Stimulated activated CD8-positive, alpha-beta memory T cell treated with anti-CD3 and anti-CD28 coated beads, Interleukin-4, amount 100 ng/mL, for 4 hours (primary cell): ENCODE results near the gene SDF2.
"Not testable (repeated sequence)": the region's sequence is repeated elsewhere in the genome, so short reads cannot be mapped to it uniquely, and the experiment has no call there.

Source experiments
- DNase-seq, 2 donors: peaks; one replicate each; pipeline ENCODE4 v3.0.0-alpha.2; 2020; ENCODE audit warnings: low read depth in 2 of 2, low spot score in 1 of 2

The SDF2 gene

GRCh38 chr17:28635506-28635905, 26.2 kb downstream of the SDF2 start:
- no peak for DNase-seq

- no peak for DNase-seq
Observed at GRCh38 chr17:28634206-28634865, 27.4 kb downstream of the SDF2 start.

GRCh38 chr17:28626818-28627217, 34.9 kb downstream of the SDF2 start:
- DNase-seq, result no peak

GRCh38 chr17:28624148-28624547, 37.6 kb downstream of the SDF2 start:
- no peak for DNase-seq

GRCh38 chr17:28623696-28624095, 38.0 kb downstream of the SDF2 start:
- no peak for DNase-seq

- no peak for DNase-seq
Observed at GRCh38 chr17:28622186-28622585, 39.5 kb downstream of the SDF2 start.

GRCh38 chr17:28620010-28620409, 41.7 kb downstream of the SDF2 start:
- DNase-seq, result no peak

GRCh38 chr17:28618464-28618863, 43.2 kb downstream of the SDF2 start:
- no peak for DNase-seq

- no peak for DNase-seq
Observed at GRCh38 chr17:28616281-28616680, 45.4 kb downstream of the SDF2 start.

- no peak for DNase-seq
Observed at GRCh38 chr17:28615260-28615940, 46.3 kb downstream of the SDF2 start.

GRCh38 chr17:28613931-28614381, 47.8 kb downstream of the SDF2 start, which contains the start of gene RSKR:
RSKR (minus strand) TSS chr17:28614185; CDS start chr17:28614161, 24 bp downstream.
- no peak for DNase-seq

- no peak for DNase-seq
Observed at GRCh38 chr17:28612936-28613872, 48.5 kb downstream of the SDF2 start.

GRCh38 chr17:28612531-28612930, 49.2 kb downstream of the SDF2 start:
- DNase-seq, result no peak

GRCh38 chr17:28610376-28610775, 51.3 kb downstream of the SDF2 start:
- no peak for DNase-seq

GRCh38 chr17:28604031-28604430, 57.7 kb downstream of the SDF2 start:
- not testable (repeated sequence) for DNase-seq

GRCh38 chr17:28599311-28600184, 62.2 kb downstream of the SDF2 start:
- DNase-seq, result peak; percentile 38 to 40

GRCh38 chr17:28598799-28599310, 62.9 kb downstream of the SDF2 start, which contains the start of gene SPAG5:
SPAG5 (minus strand) TSS chr17:28599025; CDS start chr17:28598946, 79 bp downstream.
- peak; percentile 74 to 89 for DNase-seq

GRCh38 chr17:28598389-28598788, 63.3 kb downstream of the SDF2 start:
- no peak for DNase-seq
